ENCODE data around the gene CBLN3. TPM values are rescaled to one million over a fixed set of nuclear protein-coding genes. Genes with fewer than 3 reads are reported as not detected.

The CBLN3 gene
- total and polyA plus RNA-seq, 9 of the 15 experiments (the other 6 are each of a cell fraction or from before 2014, with no cell fraction given), result 0.05 to 0.59 (median 0.26) TPM; not detected in 1

GRCh38 chr14:24429395-24430142 lies at the start of gene CBLN3, which contains the start of gene KHNYN (continued):
- TF ChIP-seq, protein P1, sequence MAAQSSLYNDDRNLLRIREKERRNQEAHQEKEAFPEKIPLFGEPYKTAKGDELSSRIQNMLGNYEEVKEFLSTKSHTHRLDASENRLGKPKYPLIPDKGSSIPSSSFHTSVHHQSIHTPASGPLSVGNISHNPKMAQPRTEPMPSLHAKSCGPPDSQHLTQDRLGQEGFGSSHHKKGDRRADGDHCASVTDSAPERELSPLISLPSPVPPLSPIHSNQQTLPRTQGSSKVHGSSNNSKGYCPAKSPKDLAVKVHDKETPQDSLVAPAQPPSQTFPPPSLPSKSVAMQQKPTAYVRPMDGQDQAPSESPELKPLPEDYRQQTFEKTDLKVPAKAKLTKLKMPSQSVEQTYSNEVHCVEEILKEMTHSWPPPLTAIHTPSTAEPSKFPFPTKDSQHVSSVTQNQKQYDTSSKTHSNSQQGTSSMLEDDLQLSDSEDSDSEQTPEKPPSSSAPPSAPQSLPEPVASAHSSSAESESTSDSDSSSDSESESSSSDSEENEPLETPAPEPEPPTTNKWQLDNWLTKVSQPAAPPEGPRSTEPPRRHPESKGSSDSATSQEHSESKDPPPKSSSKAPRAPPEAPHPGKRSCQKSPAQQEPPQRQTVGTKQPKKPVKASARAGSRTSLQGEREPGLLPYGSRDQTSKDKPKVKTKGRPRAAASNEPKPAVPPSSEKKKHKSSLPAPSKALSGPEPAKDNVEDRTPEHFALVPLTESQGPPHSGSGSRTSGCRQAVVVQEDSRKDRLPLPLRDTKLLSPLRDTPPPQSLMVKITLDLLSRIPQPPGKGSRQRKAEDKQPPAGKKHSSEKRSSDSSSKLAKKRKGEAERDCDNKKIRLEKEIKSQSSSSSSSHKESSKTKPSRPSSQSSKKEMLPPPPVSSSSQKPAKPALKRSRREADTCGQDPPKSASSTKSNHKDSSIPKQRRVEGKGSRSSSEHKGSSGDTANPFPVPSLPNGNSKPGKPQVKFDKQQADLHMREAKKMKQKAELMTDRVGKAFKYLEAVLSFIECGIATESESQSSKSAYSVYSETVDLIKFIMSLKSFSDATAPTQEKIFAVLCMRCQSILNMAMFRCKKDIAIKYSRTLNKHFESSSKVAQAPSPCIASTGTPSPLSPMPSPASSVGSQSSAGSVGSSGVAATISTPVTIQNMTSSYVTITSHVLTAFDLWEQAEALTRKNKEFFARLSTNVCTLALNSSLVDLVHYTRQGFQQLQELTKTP (IDR thresholded peaks at IDR 0.05; ENCODE audit: low read depth in 1 of 2, partially characterized antibody in 2 of 2), result no peak
- TF ChIP-seq MAZ (CRISPR knock-in tag; conservative IDR thresholded peaks at IDR 0.05 in 1 of 2, IDR thresholded peaks at IDR 0.05 in 1 of 2) (peak; percentile 47 to 59; a peak in 2 of 4 replicates), MBD1 (CRISPR knock-in tag; IDR thresholded peaks at IDR 0.05) (no peak), RBM25 (IDR thresholded peaks at IDR 0.05; ENCODE audit: low read depth, low read length, severe bottlenecking) (no peak), ZFP1 (CRISPR knock-in tag; IDR thresholded peaks at IDR 0.05) (no peak), ATF7 (IDR thresholded peaks at IDR 0.05) (0 out of 2 replicates have a peak, but pooled peaks have one; percentile 33), FOXK2 (conservative IDR thresholded peaks at IDR 0.05 in 1 of 2, IDR thresholded peaks at IDR 0.05 in 1 of 2; ENCODE audit: low read depth in 2 of 2) (no peak), FOXM1 (IDR thresholded peaks at IDR 0.05; ENCODE audit: low read depth) (no peak), FOXM1 (CRISPR knock-in tag; IDR thresholded peaks at IDR 0.05; ENCODE audit: low read depth) (no peak), ZBTB2 (IDR thresholded peaks at IDR 0.05) (no peak), MXD1 (CRISPR knock-in tag; IDR thresholded peaks at IDR 0.05; ENCODE audit: borderline replicate concordance, poor library complexity, severe bottlenecking) (no peak), PRPF4 (IDR thresholded peaks at IDR 0.05; ENCODE audit: insufficient read depth, low read depth, low read length, poor library complexity, severe bottlenecking) (no peak), DMBX1 (CRISPR knock-in tag; IDR thresholded peaks at IDR 0.05; ENCODE audit: borderline replicate concordance) (no peak)
- TF ChIP-seq, protein P2, sequence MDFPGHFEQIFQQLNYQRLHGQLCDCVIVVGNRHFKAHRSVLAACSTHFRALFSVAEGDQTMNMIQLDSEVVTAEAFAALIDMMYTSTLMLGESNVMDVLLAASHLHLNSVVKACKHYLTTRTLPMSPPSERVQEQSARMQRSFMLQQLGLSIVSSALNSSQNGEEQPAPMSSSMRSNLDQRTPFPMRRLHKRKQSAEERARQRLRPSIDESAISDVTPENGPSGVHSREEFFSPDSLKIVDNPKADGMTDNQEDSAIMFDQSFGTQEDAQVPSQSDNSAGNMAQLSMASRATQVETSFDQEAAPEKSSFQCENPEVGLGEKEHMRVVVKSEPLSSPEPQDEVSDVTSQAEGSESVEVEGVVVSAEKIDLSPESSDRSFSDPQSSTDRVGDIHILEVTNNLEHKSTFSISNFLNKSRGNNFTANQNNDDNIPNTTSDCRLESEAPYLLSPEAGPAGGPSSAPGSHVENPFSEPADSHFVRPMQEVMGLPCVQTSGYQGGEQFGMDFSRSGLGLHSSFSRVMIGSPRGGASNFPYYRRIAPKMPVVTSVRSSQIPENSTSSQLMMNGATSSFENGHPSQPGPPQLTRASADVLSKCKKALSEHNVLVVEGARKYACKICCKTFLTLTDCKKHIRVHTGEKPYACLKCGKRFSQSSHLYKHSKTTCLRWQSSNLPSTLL (IDR thresholded peaks at IDR 0.05), result no peak
- TF ChIP-seq, protein P3, sequence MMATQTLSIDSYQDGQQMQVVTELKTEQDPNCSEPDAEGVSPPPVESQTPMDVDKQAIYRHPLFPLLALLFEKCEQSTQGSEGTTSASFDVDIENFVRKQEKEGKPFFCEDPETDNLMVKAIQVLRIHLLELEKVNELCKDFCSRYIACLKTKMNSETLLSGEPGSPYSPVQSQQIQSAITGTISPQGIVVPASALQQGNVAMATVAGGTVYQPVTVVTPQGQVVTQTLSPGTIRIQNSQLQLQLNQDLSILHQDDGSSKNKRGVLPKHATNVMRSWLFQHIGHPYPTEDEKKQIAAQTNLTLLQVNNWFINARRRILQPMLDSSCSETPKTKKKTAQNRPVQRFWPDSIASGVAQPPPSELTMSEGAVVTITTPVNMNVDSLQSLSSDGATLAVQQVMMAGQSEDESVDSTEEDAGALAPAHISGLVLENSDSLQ (IDR thresholded peaks at IDR 0.05), result no peak
